K562 (cell line): Measurements from ENCODE around the gene TDRD10. TPM values are rescaled to one million over a fixed set of nuclear protein-coding genes. Genes with fewer than 3 reads are reported as not detected.

Source experiments
- ARID1B ChIP-seq: fragments of 450-650 bp; IDR thresholded peaks from 2 replicates; pipeline ENCODE4 v1.6.1; 2016; ENCODE audit warnings: antibody characterized with exemption, mild to moderate bottlenecking, inconsistent platforms
- ATF7 ChIP-seq: fragments of 450-650 bp; IDR thresholded peaks from 2 replicates; pipeline ENCODE4 v1.7.1; 2014; ENCODE audit warnings: mild to moderate bottlenecking, moderate library complexity
- CBFA2T2 ChIP-seq: fragments of 450-650 bp; conservative IDR thresholded peaks from 2 replicates; pipeline ENCODE4 v1.6.1; 2017; ENCODE audit warnings: mild to moderate bottlenecking
- CXXC5 ChIP-seq: fragments of 250-450 bp; sonication (Bioruptor Pico); IDR thresholded peaks from 2 replicates; pipeline ENCODE4 v1.8.0; 2022; ENCODE audit warnings: inconsistent platforms, mild to moderate bottlenecking, moderate library complexity
- DPF2 ChIP-seq: fragments of 450-650 bp; IDR thresholded peaks from 2 replicates; pipeline ENCODE4 v1.6.1; 2016
- ELF1 ChIP-seq: fragments of 200-800 bp; sonication (Bioruptor generic); IDR thresholded peaks from 2 replicates; pipeline ENCODE4 v1.6.1; 2016; ENCODE audit warnings: missing genetic modification characterization, missing compliant biosample characterization
- ELF4 ChIP-seq: fragments of 450-650 bp; formaldehyde crosslinking; IDR thresholded peaks from 2 replicates; pipeline ENCODE4 v1.4.0; 2022; ENCODE audit warnings: missing genetic modification characterization
- ESRRA ChIP-seq: fragments of 450-650 bp; IDR thresholded peaks from 2 replicates; pipeline ENCODE4 v1.6.1; 2014; ENCODE audit warnings: low read depth, mild to moderate bottlenecking, moderate library complexity, borderline replicate concordance
- JUND ChIP-seq, 2 experiments: IDR thresholded peaks; 2 replicates in 1 of 2; 3 replicates in 1 of 2; pipeline ENCODE4 v1.6.1; 2011; ENCODE audit warnings: borderline replicate concordance in 2 of 2, low read depth in 2 of 2, low read length in 2 of 2, improper control_type of control experiment in 1 of 2, missing biosample characterization in 1 of 2, missing genetic modification characterization in 1 of 2, missing genetic modification reagents in 1 of 2
- MIER1 ChIP-seq: fragments of 450-650 bp; IDR thresholded peaks from 2 replicates; pipeline ENCODE4 v1.6.1; 2016; ENCODE audit warnings: antibody characterized with exemption, mild to moderate bottlenecking, low read depth
- MTA1 ChIP-seq: fragments of 450-650 bp; IDR thresholded peaks from 2 replicates; pipeline ENCODE4 v1.6.1; 2017; ENCODE audit warnings: borderline replicate concordance
- NR2C2 ChIP-seq, 2 experiments: fragments of 200-800 bp in 1 of 2; sonication (Bioruptor generic) in 1 of 2; sonication (generic) in 1 of 2; formaldehyde crosslinking in 1 of 2; IDR thresholded peaks; 2 replicates each; pipeline versions ENCODE4 v1.6.1 to v1.8.0; 2016 to 2022; ENCODE audit warnings: mild to moderate bottlenecking in 1 of 2, missing compliant biosample characterization in 1 of 2, missing genetic modification characterization in 1 of 2, missing genetic modification reagents in 1 of 2
- POLR2AphosphoS5 ChIP-seq: IDR thresholded peaks from 2 replicates; pipeline ENCODE4 v1.6.1; 2011; ENCODE audit warnings: mild to moderate bottlenecking, low read depth, low read length, moderate library complexity; ENCODE audit not compliant: control insufficient read depth, insufficient read depth
- PTTG1 ChIP-seq: fragments of 450-650 bp; IDR thresholded peaks from 2 replicates; pipeline ENCODE4 v1.6.1; 2016; ENCODE audit warnings: low read depth, mild to moderate bottlenecking, missing genetic modification characterization, missing compliant biosample characterization
- SETDB1 ChIP-seq: IDR thresholded peaks from one replicate; pipeline ENCODE4 v1.6.1; 2012; ENCODE audit warnings: low read length, control low read depth, inconsistent platforms
- SMARCC2 ChIP-seq: fragments of 450-650 bp; IDR thresholded peaks from 2 replicates; pipeline ENCODE4 v1.6.1; 2017; ENCODE audit warnings: antibody characterized with exemption, moderate library complexity, mild to moderate bottlenecking, low read depth
- SP1 ChIP-seq: sonication (generic); formaldehyde crosslinking; IDR thresholded peaks from 2 replicates; pipeline ENCODE4 v1.8.1; 2022; ENCODE audit warnings: mild to moderate bottlenecking, missing genetic modification reagents
- TAL1 ChIP-seq: fragments of 450-650 bp; IDR thresholded peaks from 2 replicates; pipeline ENCODE4 v1.6.1; 2016; ENCODE audit warnings: mild to moderate bottlenecking
- ZNF165 ChIP-seq: fragments of 250-450 bp; sonication (Bioruptor Pico); IDR thresholded peaks from 2 replicates; pipeline ENCODE4 v1.4.0; 2020; ENCODE audit warnings: borderline replicate concordance
- ZNF174 ChIP-seq: fragments of 250-450 bp; sonication (Bioruptor Pico); IDR thresholded peaks from 2 replicates; pipeline ENCODE4 v1.4.0; 2020; ENCODE audit warnings: mild to moderate bottlenecking
- ZNF717 ChIP-seq: fragments of 250-450 bp; sonication (Bioruptor Pico); IDR thresholded peaks from 2 replicates; pipeline ENCODE4 v1.5.0; 2021
- ZNF79 ChIP-seq: fragments of 250-450 bp; sonication (Bioruptor Pico); IDR thresholded peaks from 2 replicates; pipeline ENCODE4 v1.4.0; 2020; ENCODE audit warnings: low read depth, mild to moderate bottlenecking, moderate library complexity
- polyA plus RNA-seq, 8 experiments: library from polyadenylated mRNA; depleted of rRNA in 4 of 8; stranded (reverse) in 5 of 8; unstranded in 3 of 8; fragments of >200 nt; fragmentation: Nextera tagmentation in 2 of 8; fragmentation: Illumina TruSeq in 1 of 8; extraction: Ambion mirVana in 2 of 8; extraction: Trizol in 1 of 8; gene quantifications; 2 replicates each; pipeline versions ENCODE4 v1.2.1 to v1.2.3, GENCODE V29; 2011 to 2014; ENCODE audit warnings: inconsistent platforms in 1 of 8, missing spikeins in 1 of 8
- total RNA-seq, 7 experiments: library from RNA; depleted of rRNA in 6 of 7; stranded (reverse); fragments of >200 nt in 6 of 7; fragmentation: Illumina TruSeq in 2 of 7; extraction: Trizol in 2 of 7; gene quantifications; 2 replicates each; pipeline versions ENCODE4 v1.2.1 to v1.2.3, GENCODE V29; 2011 to 2021; ENCODE audit warnings: low replicate concordance in 1 of 7
- TF ChIP-seq, protein P1 (sequence below): sonication (generic); formaldehyde crosslinking; IDR thresholded peaks from 2 replicates; pipeline ENCODE4 v1.8.0; 2022; ENCODE audit warnings: missing genetic modification reagents, mild to moderate bottlenecking, moderate library complexity, borderline replicate concordance
- TF ChIP-seq, protein P2 (sequence below), 2 experiments: fragments of 450-650 bp; conservative IDR thresholded peaks; 2 replicates each; pipeline ENCODE4 v1.6.1; 2017; ENCODE audit warnings: mild to moderate bottlenecking in 2 of 2, moderate library complexity in 2 of 2

TDRD10 gene
- total and polyA plus RNA-seq, 9 of the 15 experiments (the other 6 are each of a cell fraction or from before 2014, with no cell fraction given) = not detected

DNA sequence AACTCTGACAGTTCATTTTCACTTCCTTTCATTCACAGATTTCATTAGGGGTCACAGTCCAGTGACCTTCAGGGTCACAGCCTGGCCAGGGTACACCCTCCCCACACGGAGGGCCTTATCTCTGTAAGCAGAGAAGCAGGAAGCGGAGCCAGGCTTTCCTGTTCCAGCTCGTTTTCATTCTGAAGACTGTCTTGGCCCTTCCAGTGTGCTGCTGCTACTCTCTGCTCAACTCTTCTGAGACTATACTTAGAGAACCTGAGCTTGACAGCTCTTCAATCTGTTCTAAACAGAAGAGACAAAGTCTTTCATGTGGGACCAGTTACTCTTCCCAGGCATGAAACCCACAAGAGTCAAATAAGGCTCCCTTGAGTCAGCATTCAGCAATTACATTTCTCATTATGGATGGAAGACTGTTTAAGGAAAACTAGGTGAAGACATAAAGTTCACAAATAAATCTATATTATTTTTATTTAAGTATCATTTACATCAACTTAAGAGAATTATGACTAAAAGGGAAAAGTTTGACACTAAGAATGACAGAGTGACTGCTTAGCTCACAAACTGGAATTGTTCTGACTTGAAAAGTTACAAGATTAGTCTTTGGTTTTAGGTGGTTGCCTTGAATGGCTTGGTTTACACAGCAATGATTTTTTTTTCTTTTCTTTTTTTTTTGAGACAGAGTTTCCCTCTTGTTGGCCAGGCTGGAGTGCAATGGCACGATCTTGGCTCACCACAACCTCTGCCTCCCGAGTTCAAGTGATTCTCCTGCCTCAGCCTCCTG, 4.8 kb upstream of the TDRD10 start (continued):
- TF ChIP-seq MIER1 (no peak), ELF1 (tag) (peak; percentile 75), POLR2AphosphoS5 (peak; percentile 70; the same call in 1 of the 2 replicates), SP1 (CRISPR knock-in tag) (no peak), PTTG1 (tag) (no peak), CBFA2T2 (peak; percentile 82), SETDB1 (no peak), ZNF717 (CRISPR knock-in tag) (no peak), DPF2 (peak; percentile 81), SMARCC2 (0 out of 2 replicates have a peak, but pooled peaks have one; percentile 41), ESRRA (peak; percentile 99), ELF4 (CRISPR knock-in tag) (0 out of 2 replicates have a peak, but pooled peaks have one; percentile 27), MTA1 (0 out of 2 replicates have a peak, but pooled peaks have one; percentile 17), ZNF79 (CRISPR knock-in tag) (no peak), CXXC5 (CRISPR knock-in tag) (peak; percentile 74), ZNF174 (CRISPR knock-in tag) (no peak), TAL1 (peak; percentile 79), ATF7 (peak; percentile 15; the same call in 1 of the 2 replicates), JUND (IDR thresholded peaks at IDR 0.05; ENCODE audit: borderline replicate concordance, low read depth, low read length) (peak; percentile 56; the same call in 1 of the 2 replicates), JUND (tag; IDR thresholded peaks at IDR 0.05; ENCODE audit: borderline replicate concordance, low read depth, low read length) (peak; percentile 46; the same call in 1 of the 3 replicates), ARID1B (peak; percentile 88), NR2C2 (CRISPR knock-in tag; IDR thresholded peaks at IDR 0.05) (no peak), NR2C2 (tag; IDR thresholded peaks at IDR 0.05) (peak; percentile 95), ZNF165 (CRISPR knock-in tag) (no peak)
- TF ChIP-seq, protein P1, sequence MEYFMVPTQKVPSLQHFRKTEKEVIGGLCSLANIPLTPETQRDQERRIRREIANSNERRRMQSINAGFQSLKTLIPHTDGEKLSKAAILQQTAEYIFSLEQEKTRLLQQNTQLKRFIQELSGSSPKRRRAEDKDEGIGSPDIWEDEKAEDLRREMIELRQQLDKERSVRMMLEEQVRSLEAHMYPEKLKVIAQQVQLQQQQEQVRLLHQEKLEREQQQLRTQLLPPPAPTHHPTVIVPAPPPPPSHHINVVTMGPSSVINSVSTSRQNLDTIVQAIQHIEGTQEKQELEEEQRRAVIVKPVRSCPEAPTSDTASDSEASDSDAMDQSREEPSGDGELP (CRISPR knock-in tag) = peak; percentile 31; the same call in 1 of the 2 replicates
- TF ChIP-seq, protein P2, sequence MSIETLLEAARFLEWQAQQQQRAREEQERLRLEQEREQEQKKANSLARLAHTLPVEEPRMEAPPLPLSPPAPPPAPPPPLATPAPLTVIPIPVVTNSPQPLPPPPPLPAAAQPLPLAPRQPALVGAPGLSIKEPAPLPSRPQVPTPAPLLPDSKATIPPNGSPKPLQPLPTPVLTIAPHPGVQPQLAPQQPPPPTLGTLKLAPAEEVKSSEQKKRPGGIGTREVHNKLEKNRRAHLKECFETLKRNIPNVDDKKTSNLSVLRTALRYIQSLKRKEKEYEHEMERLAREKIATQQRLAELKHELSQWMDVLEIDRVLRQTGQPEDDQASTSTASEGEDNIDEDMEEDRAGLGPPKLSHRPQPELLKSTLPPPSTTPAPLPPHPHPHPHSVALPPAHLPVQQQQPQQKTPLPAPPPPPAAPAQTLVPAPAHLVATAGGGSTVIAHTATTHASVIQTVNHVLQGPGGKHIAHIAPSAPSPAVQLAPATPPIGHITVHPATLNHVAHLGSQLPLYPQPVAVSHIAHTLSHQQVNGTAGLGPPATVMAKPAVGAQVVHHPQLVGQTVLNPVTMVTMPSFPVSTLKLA (conservative IDR thresholded peaks at IDR 0.05) = peak in 1 of 2 experiments; percentile 38; a peak in 1 of 4 replicates
